ENCODE data around the gene PLCG2. TPM values are rescaled to one million over a fixed set of nuclear protein-coding genes. Genes with fewer than 3 reads are reported as not detected.

Gene PLCG2
- polyA plus RNA-seq, 1 donor from 2014 or later, result not detected

DNA sequence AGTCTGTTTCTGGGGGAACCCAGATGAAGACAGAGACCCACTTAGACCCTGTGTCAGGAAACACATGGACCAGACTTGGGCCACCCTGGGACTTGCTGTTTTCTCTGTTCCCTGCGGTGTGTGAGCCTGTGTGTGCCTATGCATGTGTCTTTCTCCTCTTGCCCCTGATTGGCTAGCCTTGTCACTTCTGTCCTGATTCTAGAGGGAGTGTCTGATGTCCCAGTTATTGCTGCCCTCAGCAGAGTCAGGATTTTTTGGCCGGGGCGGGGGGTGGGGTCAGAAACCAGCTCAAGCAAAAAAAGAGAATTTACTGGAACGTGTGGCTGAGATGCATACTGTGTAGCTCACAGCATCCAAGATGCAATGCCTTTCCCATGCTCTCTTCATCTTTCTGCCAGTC lies 30.5 kb downstream of the PLCG2 start:
- Histone ChIP-seq H3K27ac (ENCODE audit: low read length) (no peak overlapping the region), H3F3A (ENCODE audit: insufficient read depth, low read length, poor library complexity, severe bottlenecking) (no peaks in the 10 kb centered on the region), H3K9me3 (ENCODE audit: low read length) (no peaks in the 10 kb centered on the region), H3K27me3 (ENCODE audit: insufficient read depth, low read depth, low read length) (no peaks in the 10 kb centered on the region), H2AFZ (ENCODE audit: low read depth, low read length) (no peak overlapping the region), H3K79me2 (replicated peaks; ENCODE audit: insufficient read depth, low read length) (no peaks in the 10 kb centered on the region), H3K9ac (ENCODE audit: low read length) (no peak overlapping the region), H3K4me2 (ENCODE audit: low read length) (no peak overlapping the region), H4K20me1 (ENCODE audit: insufficient read depth) (no peaks in the 10 kb centered on the region), H3K4me3 (ENCODE audit: low read length) (no peak overlapping the region), H3K36me3 (ENCODE audit: insufficient read depth, low read length) (no peaks in the 10 kb centered on the region), H3K9me2 (ENCODE audit: insufficient read depth, low read length) (no peaks in the 10 kb centered on the region)
- TF ChIP-seq SMC3 (conservative IDR thresholded peaks at IDR 0.05; ENCODE audit: poor library complexity), result no peak
- TF ChIP-seq, protein P1, sequence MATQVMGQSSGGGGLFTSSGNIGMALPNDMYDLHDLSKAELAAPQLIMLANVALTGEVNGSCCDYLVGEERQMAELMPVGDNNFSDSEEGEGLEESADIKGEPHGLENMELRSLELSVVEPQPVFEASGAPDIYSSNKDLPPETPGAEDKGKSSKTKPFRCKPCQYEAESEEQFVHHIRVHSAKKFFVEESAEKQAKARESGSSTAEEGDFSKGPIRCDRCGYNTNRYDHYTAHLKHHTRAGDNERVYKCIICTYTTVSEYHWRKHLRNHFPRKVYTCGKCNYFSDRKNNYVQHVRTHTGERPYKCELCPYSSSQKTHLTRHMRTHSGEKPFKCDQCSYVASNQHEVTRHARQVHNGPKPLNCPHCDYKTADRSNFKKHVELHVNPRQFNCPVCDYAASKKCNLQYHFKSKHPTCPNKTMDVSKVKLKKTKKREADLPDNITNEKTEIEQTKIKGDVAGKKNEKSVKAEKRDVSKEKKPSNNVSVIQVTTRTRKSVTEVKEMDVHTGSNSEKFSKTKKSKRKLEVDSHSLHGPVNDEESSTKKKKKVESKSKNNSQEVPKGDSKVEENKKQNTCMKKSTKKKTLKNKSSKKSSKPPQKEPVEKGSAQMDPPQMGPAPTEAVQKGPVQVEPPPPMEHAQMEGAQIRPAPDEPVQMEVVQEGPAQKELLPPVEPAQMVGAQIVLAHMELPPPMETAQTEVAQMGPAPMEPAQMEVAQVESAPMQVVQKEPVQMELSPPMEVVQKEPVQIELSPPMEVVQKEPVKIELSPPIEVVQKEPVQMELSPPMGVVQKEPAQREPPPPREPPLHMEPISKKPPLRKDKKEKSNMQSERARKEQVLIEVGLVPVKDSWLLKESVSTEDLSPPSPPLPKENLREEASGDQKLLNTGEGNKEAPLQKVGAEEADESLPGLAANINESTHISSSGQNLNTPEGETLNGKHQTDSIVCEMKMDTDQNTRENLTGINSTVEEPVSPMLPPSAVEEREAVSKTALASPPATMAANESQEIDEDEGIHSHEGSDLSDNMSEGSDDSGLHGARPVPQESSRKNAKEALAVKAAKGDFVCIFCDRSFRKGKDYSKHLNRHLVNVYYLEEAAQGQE (IDR thresholded peaks at IDR 0.05; ENCODE audit: borderline replicate concordance), result no peak
- no peak for TF ChIP-seq MXI1 (conservative IDR thresholded peaks at IDR 0.05; ENCODE audit: poor library complexity, severe bottlenecking)
- no peak for TF ChIP-seq TAF1 (IDR thresholded peaks at IDR 0.05; ENCODE audit: low read depth)
- no peak for TF ChIP-seq POLR2AphosphoS5 (IDR thresholded peaks at IDR 0.05)
- no peak for TF ChIP-seq EP300 (conservative IDR thresholded peaks at IDR 0.05; ENCODE audit: poor library complexity, severe bottlenecking)
- TF ChIP-seq RAD21 (conservative IDR thresholded peaks at IDR 0.05), result no peak
- TF ChIP-seq, protein P2, sequence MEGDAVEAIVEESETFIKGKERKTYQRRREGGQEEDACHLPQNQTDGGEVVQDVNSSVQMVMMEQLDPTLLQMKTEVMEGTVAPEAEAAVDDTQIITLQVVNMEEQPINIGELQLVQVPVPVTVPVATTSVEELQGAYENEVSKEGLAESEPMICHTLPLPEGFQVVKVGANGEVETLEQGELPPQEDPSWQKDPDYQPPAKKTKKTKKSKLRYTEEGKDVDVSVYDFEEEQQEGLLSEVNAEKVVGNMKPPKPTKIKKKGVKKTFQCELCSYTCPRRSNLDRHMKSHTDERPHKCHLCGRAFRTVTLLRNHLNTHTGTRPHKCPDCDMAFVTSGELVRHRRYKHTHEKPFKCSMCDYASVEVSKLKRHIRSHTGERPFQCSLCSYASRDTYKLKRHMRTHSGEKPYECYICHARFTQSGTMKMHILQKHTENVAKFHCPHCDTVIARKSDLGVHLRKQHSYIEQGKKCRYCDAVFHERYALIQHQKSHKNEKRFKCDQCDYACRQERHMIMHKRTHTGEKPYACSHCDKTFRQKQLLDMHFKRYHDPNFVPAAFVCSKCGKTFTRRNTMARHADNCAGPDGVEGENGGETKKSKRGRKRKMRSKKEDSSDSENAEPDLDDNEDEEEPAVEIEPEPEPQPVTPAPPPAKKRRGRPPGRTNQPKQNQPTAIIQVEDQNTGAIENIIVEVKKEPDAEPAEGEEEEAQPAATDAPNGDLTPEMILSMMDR (IDR thresholded peaks at IDR 0.05; ENCODE audit: poor library complexity, severe bottlenecking), result no peak
- TF ChIP-seq EZH2 (IDR thresholded peaks at IDR 0.05; ENCODE audit: borderline replicate concordance, insufficient read depth, low read length, poor library complexity, severe bottlenecking), result no peak

DNA sequence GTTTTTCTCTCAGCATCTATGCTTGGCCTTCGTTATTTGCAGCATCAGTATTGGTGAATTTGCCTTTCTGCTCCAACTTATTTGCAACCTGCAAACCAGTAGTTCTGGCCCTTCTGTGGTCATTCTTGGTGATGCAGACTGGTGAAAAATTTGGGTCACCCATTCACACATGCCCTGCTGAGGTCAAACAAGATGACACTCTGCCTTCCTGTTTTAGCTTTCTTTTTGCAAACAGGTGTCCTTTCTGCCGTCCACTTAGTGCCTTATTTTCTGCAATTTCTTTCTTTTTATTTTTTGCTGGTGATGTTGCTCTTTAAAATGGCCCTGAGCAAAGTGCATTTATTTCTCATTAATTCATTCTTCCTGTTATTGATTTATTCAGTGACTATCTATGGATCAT lies 31.3 kb downstream of the PLCG2 start:
- Histone ChIP-seq H3K9ac (ENCODE audit: low read length) (no peak overlapping the region), H3K9me2 (ENCODE audit: insufficient read depth, low read length) (no peaks in the 10 kb centered on the region), H3K4me2 (ENCODE audit: low read length) (no peak overlapping the region), H3K27me3 (ENCODE audit: insufficient read depth, low read depth, low read length) (no peaks in the 10 kb centered on the region), H3K36me3 (ENCODE audit: insufficient read depth, low read length) (no peaks in the 10 kb centered on the region), H4K20me1 (ENCODE audit: insufficient read depth) (no peaks in the 10 kb centered on the region), H3F3A (ENCODE audit: insufficient read depth, low read length, poor library complexity, severe bottlenecking) (no peaks in the 10 kb centered on the region), H2AFZ (ENCODE audit: low read depth, low read length) (no peak overlapping the region), H3K27ac (ENCODE audit: low read length) (no peak overlapping the region), H3K79me2 (replicated peaks; ENCODE audit: insufficient read depth, low read length) (no peaks in the 10 kb centered on the region), H3K9me3 (ENCODE audit: low read length) (no peaks in the 10 kb centered on the region), H3K4me3 (ENCODE audit: low read length) (no peak overlapping the region)
- TF ChIP-seq, protein P1 (IDR thresholded peaks at IDR 0.05; ENCODE audit: borderline replicate concordance), result no peak
- TF ChIP-seq TAF1 (IDR thresholded peaks at IDR 0.05; ENCODE audit: low read depth), result no peak
- no peak for TF ChIP-seq POLR2AphosphoS5 (IDR thresholded peaks at IDR 0.05)
- TF ChIP-seq SMC3 (conservative IDR thresholded peaks at IDR 0.05; ENCODE audit: poor library complexity), result no peak
- TF ChIP-seq, protein P2 (IDR thresholded peaks at IDR 0.05; ENCODE audit: poor library complexity, severe bottlenecking), result no peak
- TF ChIP-seq EZH2 (IDR thresholded peaks at IDR 0.05; ENCODE audit: borderline replicate concordance, insufficient read depth, low read length, poor library complexity, severe bottlenecking), result no peak
- no peak for TF ChIP-seq MXI1 (conservative IDR thresholded peaks at IDR 0.05; ENCODE audit: poor library complexity, severe bottlenecking)
- TF ChIP-seq RAD21 (conservative IDR thresholded peaks at IDR 0.05), result no peak
